HG03469 (cell line): ENCODE results near the gene DHRS4L2.

Experiments used
- ATAC-seq: cut with Tn5 transposase; IDR thresholded peaks from one replicate; pipeline ENCODE4 v1.9.1; 2021; ENCODE audit warnings: mild to moderate bottlenecking, moderate library complexity, moderate number of reproducible peaks; ENCODE audit not compliant: unreplicated experiment

Gene DHRS4L2

GRCh38 chr14:24051789-24052655 is 63.3 kb downstream of the DHRS4L2 start, which contains the start of gene CARMIL3:
Gene CARMIL3, plus strand, starts transcription at chr14:24052009. Its CDS starts 145 bp downstream, at chr14:24052154.
- ATAC-seq = peak; percentile 55

GRCh38 chr14:24052656-24053547 is 64.2 kb downstream of the DHRS4L2 start:
- ATAC-seq = no peak

- no peak for ATAC-seq
Measured at GRCh38 chr14:24053548-24054323, 65.0 kb downstream of the DHRS4L2 start.

- ATAC-seq = no peak
Measured at GRCh38 chr14:24054324-24054641, 65.6 kb downstream of the DHRS4L2 start.

- no peak for ATAC-seq
Measured at GRCh38 chr14:24054646-24055045, 65.9 kb downstream of the DHRS4L2 start.
